ENCODE data around the gene GDF15. TPM values are rescaled to one million over a fixed set of nuclear protein-coding genes. Genes with fewer than 3 reads are reported as not detected.
A peak's percentile ranks its signal among the peaks of the same experiment; 100 is the strongest.
"Not testable (repeated sequence)": the region's sequence is repeated elsewhere in the genome, so short reads cannot be mapped to it uniquely, and the experiment has no call there.

The GDF15 gene
- total RNA-seq, 2 donors from 2014 or later, result 0.45 to 0.50 TPM

DNA sequence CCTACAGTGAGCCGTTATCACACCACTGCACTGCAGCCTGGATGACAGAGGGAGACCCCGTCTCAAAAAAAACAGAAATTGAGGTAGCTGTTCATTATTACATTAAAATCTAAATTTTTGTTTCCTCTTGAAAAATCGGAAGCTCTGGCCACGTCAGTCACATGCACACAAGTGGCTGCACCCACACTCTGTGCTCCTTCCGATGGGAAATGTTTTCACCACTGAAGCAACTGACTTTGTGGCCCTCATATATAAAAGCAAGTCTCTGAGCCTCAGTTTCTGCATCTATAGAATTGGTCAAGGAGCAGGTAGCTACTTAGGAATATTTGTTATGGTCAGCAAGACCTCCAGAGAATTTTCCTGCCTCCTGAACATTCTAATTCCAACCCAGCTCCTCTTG lies 7.0 kb downstream of the GDF15 start:
- ATAC-seq (replicated peaks), result no peak
- H3K9me3 Mint-ChIP-seq, result no peaks in the 10 kb centered on the region
- peaks cover 12% of the 10 kb centered on the region for H3K27me3 Mint-ChIP-seq
- H3K4me1 Mint-ChIP-seq, result no peaks in the 10 kb centered on the region
- no peak overlapping the region for H3K27ac Mint-ChIP-seq
- H3K4me3 Mint-ChIP-seq, result no peak overlapping the region
- no peaks in the 10 kb centered on the region for H3K36me3 Mint-ChIP-seq (ENCODE audit: low read depth)

DNA sequence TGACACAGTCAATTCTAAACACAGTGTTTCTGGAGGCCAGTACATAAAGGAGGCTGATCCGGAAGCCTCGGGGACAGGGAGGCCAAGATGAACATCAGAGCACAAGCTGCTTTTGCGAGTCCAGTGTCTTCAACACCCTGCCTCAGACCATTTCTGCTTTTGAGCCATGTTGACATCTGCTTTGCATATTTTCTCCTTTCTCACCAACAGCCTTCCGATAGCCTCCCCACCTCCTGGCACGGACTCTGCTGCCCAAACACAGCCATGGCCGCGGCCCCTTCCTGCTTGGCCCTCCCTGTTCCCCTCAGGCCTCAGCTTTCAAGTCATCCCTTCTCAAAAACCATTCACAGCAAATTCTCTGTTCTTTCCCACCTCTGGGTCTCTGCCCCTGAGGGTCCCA lies 7.9 kb downstream of the GDF15 start:
- Mint-ChIP-seq H3K36me3 (ENCODE audit: low read depth) (no peaks in the 10 kb centered on the region), H3K27ac (no peak overlapping the region), H3K27me3 (peaks cover 15% of the 10 kb centered on the region), H3K4me3 (no peak overlapping the region), H3K9me3 (no peaks in the 10 kb centered on the region), H3K4me1 (no peaks in the 10 kb centered on the region)
- ATAC-seq (replicated peaks), result no peak

- no peaks in the 10 kb centered on the region for H3K36me3 Mint-ChIP-seq (ENCODE audit: low read depth)
- H3K9me3 Mint-ChIP-seq, result no peaks in the 10 kb centered on the region
- peaks cover 1% of the 10 kb centered on the region for H3K4me1 Mint-ChIP-seq
- no peak overlapping the region for H3K4me3 Mint-ChIP-seq
- no peak overlapping the region for H3K27ac Mint-ChIP-seq
- ATAC-seq (replicated peaks), result no peak
- peaks cover 13% of the 10 kb centered on the region for H3K27me3 Mint-ChIP-seq
Observed at GRCh38 chr19:18396471-18397241, 10.7 kb downstream of the GDF15 start.

- Mint-ChIP-seq H3K4me1 (peaks cover 4% of the 10 kb centered on the region), H3K9me3 (no peaks in the 10 kb centered on the region), H3K36me3 (ENCODE audit: low read depth) (no peaks in the 10 kb centered on the region), H3K27ac (no peak within 1 kb of the TSS), H3K4me3 (no peak within 1 kb of the TSS), H3K27me3 (peaks cover 16% of the 10 kb centered on the region)
- ATAC-seq (replicated peaks), result no peak
Observed at GRCh38 chr19:18397242-18398202, 11.6 kb downstream of the GDF15 start, which contains the start of gene LRRC25. LRRC25 (minus strand) TSS chr19:18397622; CDS start chr19:18396963, 659 bp downstream.

DNA sequence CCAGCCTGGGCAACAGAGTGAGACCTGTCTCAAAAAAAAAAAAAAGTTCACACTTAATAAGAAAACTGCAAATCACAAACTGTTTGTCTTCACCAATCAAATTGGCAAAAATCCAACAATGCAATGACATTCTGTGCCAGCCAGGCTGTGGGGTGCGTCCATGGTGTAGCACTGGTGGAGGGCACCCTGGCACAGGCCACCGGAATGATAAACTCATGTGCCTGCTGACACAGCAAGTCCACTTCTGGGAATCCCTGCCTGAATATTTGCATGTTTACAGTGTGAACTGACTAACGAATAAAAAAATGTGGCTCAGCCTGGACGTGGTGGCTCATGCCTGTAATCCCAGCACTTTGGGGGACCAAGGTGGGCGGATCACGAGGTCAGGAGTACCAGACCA lies 13.1 kb downstream of the GDF15 start:
- Mint-ChIP-seq H3K36me3 (ENCODE audit: low read depth) (no peaks in the 10 kb centered on the region), H3K4me3 (no peak overlapping the region), H3K4me1 (peaks cover 4% of the 10 kb centered on the region), H3K9me3 (no peaks in the 10 kb centered on the region), H3K27ac (no peak overlapping the region), H3K27me3 (peaks cover 13% of the 10 kb centered on the region)
- no peak for ATAC-seq (replicated peaks)

DNA sequence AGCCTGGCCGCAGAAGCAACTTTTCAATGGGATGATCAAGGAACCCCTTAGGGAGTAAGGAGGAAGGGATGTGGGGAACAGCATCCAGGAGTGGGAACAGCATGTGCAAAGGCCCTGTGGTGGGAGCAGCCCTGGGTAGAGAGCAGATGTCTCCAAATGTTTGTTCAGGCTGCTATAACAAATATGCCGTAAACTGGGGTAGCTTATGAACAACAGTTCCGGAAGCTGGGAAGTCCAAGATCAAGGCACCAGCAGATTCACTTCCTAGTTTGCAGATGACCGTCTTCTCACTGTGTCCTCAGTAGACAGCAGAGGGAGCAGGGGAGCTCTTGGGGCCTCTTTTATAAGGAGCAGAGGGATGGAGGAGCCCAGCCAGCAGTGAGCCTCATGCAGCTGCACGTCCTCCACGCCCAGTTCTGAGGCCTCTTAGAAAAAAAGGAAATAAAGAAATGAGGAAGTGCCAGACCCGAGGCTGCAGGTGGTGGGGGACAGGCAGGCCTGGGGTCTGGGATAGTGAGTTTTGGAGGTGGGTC lies 15.7 kb downstream of the GDF15 start:
- H3K27me3 Mint-ChIP-seq, result peaks cover 13% of the 10 kb centered on the region
- peak overlapping the region; percentile 62 for H3K27ac Mint-ChIP-seq
- H3K9me3 Mint-ChIP-seq, result no peaks in the 10 kb centered on the region
- no peaks in the 10 kb centered on the region for H3K36me3 Mint-ChIP-seq (ENCODE audit: low read depth)
- H3K4me3 Mint-ChIP-seq, result no peak overlapping the region
- ATAC-seq (replicated peaks), result no peak
- H3K4me1 Mint-ChIP-seq, result peaks cover 4% of the 10 kb centered on the region

DNA sequence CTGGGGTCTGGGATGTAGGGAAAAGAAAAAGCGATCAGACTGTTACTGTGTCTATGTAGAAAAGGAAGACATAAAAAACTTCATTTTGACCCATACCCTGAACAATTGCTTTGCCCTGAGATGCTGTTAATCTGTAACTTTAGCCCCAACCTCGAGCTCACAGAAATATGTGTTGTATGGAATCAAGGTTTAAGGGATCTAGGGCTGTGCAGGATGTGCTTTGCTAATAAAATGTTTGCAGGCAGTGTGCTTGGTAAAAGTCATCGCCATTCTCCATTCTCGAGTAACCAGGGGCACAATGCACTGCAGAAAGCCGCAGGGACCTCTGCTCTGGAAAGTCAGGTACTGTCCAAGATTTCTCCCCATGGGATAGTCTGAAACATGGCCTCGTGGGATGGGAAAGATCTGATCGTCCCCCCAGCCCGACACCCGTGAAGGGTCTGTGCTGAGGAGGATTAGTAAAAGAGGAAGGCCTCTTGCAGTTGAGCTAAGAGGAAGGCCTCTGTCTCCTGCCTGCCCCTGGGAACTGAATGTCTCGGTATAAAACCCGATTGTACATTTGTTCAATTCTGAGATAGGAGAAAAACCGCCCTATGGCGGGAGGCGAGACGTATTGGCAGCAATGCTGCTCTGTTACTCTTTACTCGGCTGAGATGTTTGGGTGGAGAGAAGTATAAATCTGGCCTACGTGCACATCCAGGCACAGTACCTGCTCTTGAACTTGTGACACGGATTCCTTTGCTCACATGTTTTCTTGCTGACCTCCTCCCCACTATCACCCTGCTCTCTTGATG lies 16.7 kb downstream of the GDF15 start:
- ATAC-seq (replicated peaks); H3K4me1 Mint-ChIP-seq: not testable (repeated sequence)

DNA sequence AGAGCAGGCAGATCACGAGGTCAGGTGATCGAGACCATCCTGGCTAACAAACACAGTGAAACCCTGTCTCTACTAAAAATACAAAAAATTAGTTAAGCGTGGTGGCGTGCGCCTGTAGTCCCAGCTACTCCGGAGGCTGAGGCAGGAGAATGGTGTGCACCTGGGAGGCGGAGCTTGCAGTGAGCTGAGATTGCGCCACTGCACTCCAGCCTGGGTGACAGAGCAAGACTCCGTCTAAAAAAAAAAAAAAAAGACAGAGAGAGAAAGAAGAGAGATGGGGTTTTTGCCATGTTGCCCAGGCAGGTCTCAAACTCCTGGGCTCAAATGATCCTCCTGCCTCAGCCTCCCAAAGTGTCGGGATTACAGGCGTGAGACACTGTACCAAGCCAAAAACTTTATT lies 19.8 kb downstream of the GDF15 start:
- not testable (repeated sequence) for H3K27me3 Mint-ChIP-seq; H3K4me3 Mint-ChIP-seq; H3K27ac Mint-ChIP-seq; H3K4me1 Mint-ChIP-seq; ATAC-seq (replicated peaks); H3K36me3 Mint-ChIP-seq (ENCODE audit: low read depth); H3K9me3 Mint-ChIP-seq

More for the DNA sequence above, 16.7 kb downstream of the GDF15 start:
- H3K9me3 Mint-ChIP-seq; H3K36me3 Mint-ChIP-seq (ENCODE audit: low read depth); H3K27ac Mint-ChIP-seq; H3K4me3 Mint-ChIP-seq: not testable (repeated sequence)
- peaks cover 12% of the 10 kb centered on the region for H3K27me3 Mint-ChIP-seq

DNA sequence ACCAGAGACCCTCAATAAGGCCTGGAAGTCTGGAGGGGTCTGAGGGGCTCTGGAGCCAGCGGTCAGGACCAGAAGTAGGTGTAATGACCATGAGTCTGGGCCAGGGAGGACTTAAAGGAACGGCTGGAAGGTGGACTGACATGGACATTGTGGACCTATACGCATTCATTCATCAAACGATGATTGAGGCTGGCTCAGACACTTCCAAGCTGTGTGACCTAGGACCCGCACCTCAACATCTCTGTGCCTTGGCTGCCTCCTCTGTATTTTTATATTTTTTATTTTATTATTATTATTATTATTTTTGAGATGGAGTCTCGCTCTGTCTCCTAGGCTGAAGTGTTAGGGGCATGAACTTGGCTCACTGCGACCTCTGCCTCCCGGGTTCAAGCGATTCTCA lies 20.8 kb downstream of the GDF15 start:
- H3K4me1 Mint-ChIP-seq, result peaks cover 1% of the 10 kb centered on the region

GRCh38 chr19:18408053-18408476 lies 22.1 kb downstream of the GDF15 start:
- H3K4me3 Mint-ChIP-seq, result no peak overlapping the region
- no peaks in the 10 kb centered on the region for H3K27me3 Mint-ChIP-seq
- peak; percentile 41 for ATAC-seq (replicated peaks)
- no peak overlapping the region for H3K27ac Mint-ChIP-seq
- no peaks in the 10 kb centered on the region for H3K4me1 Mint-ChIP-seq
- no peaks in the 10 kb centered on the region for H3K36me3 Mint-ChIP-seq (ENCODE audit: low read depth)
- no peaks in the 10 kb centered on the region for H3K9me3 Mint-ChIP-seq

More for the DNA sequence above, 20.8 kb downstream of the GDF15 start:
- H3K27ac Mint-ChIP-seq, result no peak overlapping the region
- no peaks in the 10 kb centered on the region for H3K36me3 Mint-ChIP-seq (ENCODE audit: low read depth)
- no peak for ATAC-seq (replicated peaks)
- no peaks in the 10 kb centered on the region for H3K9me3 Mint-ChIP-seq
- H3K27me3 Mint-ChIP-seq, result peaks cover 2% of the 10 kb centered on the region
- H3K4me3 Mint-ChIP-seq, result no peak overlapping the region

- Mint-ChIP-seq H3K27ac (no peak overlapping the region), H3K9me3 (no peaks in the 10 kb centered on the region), H3K4me3 (no peak overlapping the region), H3K36me3 (ENCODE audit: low read depth) (no peaks in the 10 kb centered on the region), H3K27me3 (no peaks in the 10 kb centered on the region), H3K4me1 (no peaks in the 10 kb centered on the region)
- ATAC-seq (replicated peaks), result no peak
Observed at GRCh38 chr19:18412610-18413239, 26.8 kb downstream of the GDF15 start.

DNA sequence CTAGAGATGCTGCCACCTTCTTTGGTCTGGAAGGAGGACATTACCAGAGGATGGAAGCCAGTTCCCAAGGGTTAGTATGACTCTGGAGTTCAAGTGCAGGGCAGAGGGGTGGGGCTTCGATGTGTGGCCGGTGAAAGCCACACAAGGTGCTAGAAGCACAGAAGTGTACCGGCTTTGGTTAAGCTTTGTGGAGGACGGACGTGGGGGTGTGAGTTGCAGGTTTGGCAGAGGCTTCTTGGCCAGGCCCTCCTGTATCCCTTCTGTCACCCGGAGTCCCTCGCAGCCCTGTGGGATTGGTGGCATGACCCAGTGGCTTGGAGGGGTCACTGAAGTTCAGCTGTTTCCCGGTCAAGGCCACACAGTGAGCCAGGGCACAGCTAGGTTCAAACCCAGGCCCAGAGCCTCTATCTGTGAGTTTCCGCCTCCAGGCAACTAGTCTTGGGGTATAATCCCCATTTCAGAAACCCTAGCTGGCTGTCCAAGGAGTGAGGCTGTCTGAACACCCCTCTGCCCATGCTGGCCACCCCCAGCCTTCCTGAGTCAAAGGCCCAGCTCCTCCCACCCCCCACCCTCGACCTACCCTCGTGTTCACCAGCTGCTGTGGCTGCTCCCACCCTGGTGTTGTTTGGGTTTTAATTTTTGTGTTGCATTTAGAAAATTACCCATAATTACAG lies 28.7 kb downstream of the GDF15 start:
- Mint-ChIP-seq H3K27ac (no peak overlapping the region), H3K27me3 (no peaks in the 10 kb centered on the region), H3K36me3 (ENCODE audit: low read depth) (no peaks in the 10 kb centered on the region), H3K4me3 (no peak overlapping the region), H3K4me1 (peaks cover 7% of the 10 kb centered on the region), H3K9me3 (no peaks in the 10 kb centered on the region)
- ATAC-seq (replicated peaks), result no peak

DNA sequence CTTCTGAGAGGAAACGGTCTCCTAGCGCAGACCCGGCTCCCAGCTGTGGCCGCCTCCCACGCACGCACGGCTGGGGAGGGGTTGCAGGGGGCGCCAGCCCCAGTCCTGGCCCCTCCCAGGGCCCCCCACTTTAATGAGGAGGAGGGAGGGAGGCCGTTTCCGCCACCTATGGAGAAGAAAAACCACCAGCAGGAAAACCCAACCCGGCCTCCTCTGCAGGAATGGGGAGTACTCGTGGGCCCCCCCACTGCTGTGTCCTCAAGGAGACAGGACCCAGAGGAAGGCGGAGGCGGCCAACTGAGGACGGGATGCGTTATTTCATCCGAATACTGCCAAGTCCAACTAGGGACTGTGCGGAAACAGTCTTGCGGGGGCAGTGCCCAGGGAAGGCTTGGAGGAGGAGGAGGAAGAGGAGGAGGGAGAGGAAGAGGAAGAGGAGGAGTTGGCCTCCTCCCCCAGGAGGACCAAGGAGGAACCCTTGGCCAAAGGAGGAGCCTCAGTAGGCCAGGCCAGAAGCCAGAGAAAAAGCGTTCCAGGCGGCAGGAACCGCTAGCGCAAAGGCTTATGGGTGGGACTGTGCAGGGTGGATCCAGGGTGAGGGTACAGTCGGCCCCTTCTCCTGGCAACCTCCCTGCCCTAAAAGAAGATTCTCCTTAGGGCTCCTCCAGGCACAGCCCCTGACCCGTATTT lies 29.4 kb downstream of the GDF15 start:
- peaks cover 11% of the 10 kb centered on the region for H3K4me1 Mint-ChIP-seq
- ATAC-seq (replicated peaks), result no peak
- no peak overlapping the region for H3K27ac Mint-ChIP-seq
- H3K36me3 Mint-ChIP-seq (ENCODE audit: low read depth), result peaks cover 4% of the 10 kb centered on the region
- H3K27me3 Mint-ChIP-seq, result no peaks in the 10 kb centered on the region
- H3K9me3 Mint-ChIP-seq, result no peaks in the 10 kb centered on the region
- H3K4me3 Mint-ChIP-seq, result peak overlapping the region; percentile 83

Data from activated T-helper 17 cell treated with anti-CD3 and anti-CD28 coated beads, Interleukin-2, amount 50 U/mL, for 72 hours (primary cell).